ENCODE data around the gene DRICH1.
A peak's percentile ranks its signal among the peaks of the same experiment; 100 is the strongest.
"Not testable (repeated sequence)": the region's sequence is repeated elsewhere in the genome, so short reads cannot be mapped to it uniquely, and the experiment has no call there.

The DRICH1 gene

DNA sequence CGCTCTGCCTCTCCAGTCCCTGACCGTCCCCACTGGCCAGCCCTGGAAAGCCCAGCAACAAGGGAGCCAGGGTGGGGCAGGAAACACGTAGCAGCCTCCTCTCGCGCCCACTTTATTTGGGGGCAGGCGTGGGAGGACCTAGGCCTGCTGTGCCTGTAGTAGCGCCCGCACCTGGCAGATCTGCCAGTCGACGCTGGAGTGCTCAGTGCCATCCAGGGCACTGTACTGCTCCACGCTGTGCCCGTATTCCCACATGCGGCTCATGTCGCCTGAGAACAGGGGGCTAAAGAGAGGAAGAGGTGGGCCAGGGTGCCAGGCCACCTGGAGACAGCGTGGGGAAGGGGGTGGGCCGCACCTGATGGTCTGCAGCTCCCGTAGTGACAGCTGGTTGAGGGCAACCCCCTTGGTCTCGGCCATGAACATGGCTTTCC is 17.0 kb upstream of the DRICH1 start:
- no peak for DNase-seq

DNA sequence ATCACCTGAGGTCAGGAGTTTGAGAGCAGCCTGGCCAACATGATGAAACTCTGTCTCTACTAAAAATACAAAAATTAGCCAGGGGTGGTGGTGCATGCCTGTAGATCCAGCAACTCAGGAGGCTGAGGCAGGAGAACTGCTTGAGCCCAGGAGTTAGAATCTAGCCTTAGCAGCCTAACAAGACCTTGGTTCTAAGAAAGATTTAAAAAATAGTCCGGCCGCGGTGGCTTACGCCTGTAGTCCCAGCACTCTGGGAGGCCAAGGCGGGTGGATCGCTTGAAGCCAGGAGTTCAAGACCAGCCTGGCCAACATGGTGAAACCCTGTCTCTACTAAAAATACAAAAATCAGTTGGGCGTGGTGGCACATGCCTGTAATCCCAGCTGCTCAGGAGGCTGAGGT is 14.4 kb upstream of the DRICH1 start:
- DNase-seq = not testable (repeated sequence)

DNA sequence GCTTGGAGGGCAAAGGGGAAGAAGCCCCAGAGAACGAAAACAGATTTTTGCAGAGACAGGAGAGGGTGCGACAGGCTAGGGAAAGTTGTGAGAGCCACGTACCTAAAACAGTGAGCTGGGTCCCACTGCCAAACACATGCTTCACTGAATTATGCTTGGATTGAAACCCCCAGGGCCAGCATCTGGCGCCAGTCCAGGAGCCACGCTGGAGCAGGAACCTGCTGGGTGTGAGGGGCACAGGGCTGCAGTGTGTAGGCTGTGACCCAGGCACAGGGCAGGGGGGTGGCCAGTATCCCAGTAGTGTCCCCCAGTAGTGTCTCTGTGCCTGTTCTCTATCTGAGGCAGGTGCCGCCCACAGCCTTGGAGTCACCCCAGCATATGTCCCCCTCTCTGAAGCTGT is 8.1 kb upstream of the DRICH1 start:
- not testable (repeated sequence) for DNase-seq

DNA sequence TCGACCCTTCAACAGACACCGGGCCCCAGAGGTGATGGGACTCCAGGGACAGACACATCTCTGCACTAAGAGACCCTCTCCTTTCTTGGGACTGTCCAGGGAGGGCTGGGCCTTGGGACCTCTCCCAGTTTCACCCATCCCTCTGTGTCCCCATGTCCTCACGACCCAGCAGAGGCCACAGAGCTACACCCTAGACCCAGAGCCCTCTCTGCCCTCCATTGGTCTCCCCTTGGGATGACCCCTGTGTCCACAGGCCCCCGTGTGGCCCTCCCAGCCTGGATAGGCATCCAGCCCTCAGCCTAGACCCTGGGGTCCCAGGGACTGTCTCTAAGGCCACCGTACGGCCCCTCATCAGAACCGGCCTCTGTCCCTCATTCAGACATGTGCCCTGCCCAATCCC is 7.5 kb upstream of the DRICH1 start:
- no peak for DNase-seq

DNA sequence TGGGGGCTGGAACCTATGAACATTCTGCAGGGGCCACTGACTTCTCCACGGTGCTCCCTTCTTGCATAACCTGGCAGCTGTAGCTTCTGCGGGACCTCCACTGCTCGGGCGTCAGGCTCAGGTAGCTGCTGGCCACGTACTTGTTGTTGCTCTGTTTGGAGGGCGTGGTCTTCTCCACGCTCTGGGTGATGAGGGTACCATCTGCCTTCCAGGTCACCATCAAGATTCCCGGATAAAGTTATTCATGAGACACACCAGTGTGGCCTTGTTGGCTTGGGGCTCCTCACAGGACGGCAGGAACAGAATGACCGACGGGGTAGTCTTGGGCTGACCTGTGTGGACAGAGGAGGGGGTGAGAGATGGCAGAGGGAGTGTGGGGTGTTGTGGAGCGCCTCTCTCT is 6.5 kb upstream of the DRICH1 start:
- no peak for DNase-seq

DNA sequence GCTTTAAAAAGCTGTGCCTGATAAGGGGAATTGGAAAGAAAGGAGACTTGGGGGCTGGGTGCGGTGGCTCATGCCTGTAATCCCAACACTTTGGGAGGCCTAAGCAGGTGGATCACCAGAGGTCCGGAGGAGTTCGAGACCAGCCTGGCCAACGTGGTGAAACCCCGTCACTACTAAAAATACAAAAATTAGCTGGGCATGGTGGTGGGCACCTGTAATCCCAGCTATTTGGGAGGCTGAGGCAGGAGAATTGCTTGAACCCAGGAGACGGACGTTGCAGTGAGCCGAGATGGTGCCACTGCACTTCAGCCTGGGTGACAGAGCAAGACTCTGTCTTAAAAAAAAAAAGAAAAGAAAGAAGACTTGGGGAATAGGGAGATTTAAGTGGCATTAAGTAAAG is 3.2 kb upstream of the DRICH1 start:
- not testable (repeated sequence) for DNase-seq

DNA sequence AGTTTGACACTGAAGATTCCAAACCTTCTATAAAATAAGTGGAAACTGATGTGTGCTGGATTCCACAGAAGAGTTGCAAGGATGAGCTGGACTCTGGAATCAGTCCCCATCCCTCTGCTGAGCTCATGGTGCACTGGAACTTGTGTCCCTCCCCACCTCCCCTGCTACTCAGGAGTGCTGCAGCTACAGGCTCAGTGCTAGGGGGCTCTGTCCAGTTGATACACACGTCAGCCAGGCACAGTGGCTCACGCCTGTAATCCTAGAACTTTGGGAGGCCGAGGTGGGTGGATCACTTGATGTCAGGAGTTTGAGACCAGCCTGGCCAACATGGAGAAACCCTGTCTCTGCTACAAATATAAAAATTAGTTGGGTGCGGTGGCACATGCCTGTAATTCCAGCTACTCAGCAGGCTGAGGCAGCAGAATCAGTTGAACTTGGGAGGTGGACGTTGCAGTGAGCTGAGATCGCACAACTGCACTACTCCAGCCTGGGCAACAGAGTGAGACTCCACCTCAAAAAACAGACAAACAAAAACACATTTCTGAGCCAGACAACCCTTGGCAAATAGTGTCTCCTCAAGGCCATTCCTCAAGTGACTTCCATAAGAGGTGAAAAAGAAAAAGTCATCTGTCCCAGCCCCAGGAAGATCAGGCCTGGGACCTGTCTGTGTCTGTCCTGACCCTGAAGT is 3.9 kb downstream of the DRICH1 start:
- not testable (repeated sequence) for DNase-seq

DNA sequence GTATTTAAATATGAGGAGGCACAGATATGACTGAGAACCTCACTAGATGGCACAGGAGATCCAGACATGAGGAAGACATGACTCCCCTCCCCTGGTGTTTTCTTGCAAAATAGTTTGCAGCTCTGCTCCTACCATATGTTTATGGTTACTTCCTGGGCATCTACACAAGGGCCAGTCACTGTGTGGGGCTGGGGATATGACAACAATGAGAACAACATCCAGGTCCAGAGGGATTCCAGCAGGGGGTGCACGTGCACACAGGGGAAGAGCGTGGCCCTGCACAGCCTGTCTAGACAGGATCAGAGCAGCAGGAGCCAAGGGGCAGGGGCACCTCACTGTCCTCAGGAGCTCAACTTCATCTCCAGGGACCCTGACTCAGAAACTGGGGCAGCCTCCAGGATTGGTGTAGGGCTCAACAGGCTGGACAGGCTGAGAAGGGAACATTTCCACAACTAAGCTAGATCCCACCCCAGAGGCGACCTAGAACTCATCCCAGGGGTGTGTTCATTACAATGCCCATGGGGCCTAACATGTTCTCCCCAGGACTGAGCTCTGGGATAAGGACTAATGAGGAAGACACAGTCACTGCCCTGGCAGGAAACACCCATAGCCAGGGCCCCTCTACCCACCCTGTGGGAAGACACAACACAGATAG is 4.6 kb downstream of the DRICH1 start:
- DNase-seq = peak; percentile 74

DNA sequence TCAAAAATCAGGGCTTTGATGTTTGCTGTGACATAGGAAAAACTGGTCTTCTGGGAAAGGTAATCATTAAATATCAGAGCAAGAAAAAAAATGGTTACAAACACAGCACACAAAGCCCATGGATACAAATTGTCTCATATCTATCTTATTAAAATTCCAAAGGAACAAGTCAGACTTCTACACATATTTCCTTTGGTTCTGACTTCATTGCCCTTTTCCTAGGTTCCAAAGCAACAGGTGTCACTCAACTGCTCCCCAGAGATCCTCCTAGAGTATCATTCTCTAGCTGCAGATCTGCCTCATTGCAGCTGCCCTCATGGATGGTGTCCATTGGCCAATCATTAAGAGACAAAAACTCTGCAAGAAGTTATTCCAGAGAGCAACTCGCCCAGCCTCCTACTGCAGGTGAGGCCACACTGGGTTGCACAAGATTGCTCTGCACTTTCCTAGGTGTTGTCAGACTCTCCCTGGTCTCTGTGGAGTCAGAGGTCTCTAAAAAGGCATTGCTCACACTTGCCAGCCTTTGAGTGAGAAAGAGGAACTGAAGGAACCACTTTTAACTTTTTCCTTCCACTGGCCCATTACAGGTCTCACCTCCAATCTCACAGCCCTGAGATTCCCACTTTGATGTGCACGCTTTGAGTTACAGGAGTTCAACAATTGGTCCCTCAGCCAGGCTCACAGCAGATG is 5.7 kb downstream of the DRICH1 start:
- no peak for DNase-seq

DNA sequence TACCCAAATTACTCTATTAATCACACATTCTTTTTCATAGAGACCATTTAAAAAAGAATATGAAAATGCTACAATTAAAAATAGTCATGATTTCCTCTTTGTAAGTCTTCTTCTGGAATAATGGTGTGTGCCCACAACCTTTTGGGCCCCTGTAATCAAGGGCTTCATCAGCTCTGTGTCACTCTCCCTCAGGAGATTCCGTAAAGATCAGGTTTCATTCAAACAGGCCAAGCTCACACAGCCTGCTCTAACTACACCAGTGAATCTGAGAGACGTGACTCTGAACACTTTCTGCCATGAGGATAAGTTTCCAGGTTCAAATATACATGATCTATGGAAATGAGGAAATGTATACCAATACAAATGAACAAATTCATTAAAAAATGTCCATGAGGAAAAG is 9.5 kb downstream of the DRICH1 start:
- DNase-seq = no peak

DNA sequence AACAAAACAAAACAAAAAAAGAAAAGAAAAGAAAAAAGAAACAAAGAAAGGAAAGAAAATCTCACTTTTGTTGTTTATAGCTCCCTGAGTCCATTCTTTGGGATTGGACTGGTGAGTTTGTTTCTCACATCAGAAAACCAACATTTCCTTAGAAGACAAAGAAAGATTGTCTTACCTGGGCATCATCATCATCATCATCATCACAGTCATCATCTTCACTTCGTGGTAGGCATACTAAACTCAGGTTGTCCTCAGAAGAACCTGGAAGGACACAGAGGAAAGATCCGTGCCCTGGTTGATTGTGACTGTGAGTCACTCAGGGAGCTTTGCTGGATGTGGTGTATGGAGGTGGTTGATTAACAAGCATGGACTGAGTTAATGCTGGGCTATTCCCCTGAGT is 10.2 kb downstream of the DRICH1 start:
- not testable (repeated sequence) for DNase-seq

DNA sequence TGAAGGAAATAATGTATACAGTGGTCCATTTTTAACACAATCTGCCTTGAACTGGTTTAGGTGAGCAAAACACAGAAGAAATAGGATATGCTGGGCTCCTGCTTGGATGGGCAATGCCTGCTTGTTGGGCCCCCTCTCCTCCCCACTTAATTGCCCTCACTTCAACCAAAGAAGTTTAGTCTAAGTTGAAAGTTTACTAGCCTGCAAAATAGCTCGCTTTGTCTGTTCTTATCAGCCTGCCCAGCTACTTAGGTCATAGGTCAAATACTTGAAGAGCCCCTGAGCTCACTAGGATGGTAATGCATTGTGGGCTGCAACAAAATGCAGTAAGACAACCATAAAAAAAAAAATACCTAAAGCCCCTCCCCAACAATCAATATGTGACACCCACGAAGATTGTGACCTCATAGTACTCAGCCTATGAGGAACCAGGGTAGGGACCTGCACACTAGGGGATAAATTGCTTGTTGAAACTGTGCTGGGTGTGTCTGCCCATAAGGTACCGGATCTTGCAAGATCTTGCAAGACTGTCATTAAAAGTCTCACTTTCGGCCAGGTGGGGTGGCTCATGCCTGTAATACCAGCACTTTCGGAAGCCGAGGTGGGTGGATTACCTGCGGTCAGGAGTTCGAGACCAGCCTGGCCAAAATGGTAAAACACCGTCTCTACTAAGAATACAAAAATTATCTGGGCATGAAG is 10.9 kb downstream of the DRICH1 start:
- no peak for DNase-seq

DNA sequence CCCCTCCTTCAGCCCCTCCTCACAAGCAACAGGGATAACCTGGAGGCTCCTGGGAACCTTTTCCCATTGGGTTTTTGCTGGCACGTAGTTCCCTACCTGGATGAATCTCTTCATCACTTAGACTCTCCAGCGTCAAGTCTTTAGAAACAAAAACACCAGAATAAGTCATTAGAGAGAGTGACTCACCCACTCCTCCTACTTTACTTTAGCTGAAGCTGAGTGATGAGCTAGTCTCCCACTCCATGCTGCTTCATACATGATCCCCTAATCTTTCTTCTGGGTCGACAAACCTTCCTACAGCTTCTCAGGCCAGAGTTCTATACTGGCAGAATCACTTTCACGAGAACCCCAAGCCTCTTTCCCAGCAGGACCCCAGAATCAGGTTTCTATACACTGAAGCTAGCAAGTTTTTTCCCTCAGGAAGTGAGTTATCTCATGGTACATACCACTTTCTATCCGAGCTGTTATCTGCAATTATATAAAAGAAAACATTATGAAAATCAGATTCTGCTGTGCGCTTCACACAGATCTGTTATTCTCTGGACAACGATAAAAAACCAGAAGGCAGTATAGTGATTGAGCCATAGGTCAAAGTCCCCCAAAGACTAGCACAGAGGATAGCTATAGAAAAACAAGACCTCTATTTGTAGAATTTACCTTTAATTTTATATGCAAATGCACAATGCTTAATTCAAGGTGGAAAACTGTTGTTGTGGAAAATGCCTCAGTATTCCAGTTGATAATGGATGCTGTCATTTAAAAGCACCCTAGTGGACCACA is 18.7 kb downstream of the DRICH1 start:
- no peak for DNase-seq

DNA sequence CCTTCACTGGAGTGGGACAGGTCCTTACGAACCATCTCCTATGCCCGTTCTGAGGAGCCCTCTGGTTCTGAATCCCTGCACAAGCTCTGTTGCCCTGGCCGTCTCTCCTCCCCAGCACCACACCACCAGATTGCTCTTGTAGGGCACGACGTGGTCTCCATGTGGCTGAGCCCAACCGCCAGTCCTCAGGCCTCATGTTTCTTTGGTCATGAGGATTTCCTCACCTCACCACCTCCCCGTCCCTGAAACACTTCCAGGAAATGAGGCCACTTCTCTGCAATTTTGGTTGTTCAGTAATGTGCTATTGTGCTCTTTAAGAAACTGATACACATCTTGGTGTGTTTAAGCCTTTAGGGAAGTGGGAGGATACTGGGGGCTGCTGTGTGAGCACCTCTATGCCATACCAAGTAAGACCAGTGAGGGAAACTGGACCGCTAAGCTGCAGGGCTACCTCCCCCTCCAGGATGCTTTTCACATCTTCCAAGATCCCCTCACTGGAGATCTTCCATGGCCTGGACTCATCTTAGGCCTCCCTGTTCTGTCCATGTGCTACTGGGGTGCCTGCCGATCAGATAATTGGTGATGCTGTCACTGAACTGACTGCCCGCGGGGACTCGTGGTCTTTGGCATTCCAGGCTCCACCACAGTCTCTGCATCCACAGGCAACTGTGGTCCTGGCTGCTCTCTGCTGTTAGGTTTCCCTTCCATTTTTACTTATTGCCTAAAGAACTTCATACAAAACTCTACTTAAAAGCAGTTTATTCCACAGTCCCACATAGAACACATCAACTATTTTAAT is 21.9 kb downstream of the DRICH1 start:
- DNase-seq = no peak

DNA sequence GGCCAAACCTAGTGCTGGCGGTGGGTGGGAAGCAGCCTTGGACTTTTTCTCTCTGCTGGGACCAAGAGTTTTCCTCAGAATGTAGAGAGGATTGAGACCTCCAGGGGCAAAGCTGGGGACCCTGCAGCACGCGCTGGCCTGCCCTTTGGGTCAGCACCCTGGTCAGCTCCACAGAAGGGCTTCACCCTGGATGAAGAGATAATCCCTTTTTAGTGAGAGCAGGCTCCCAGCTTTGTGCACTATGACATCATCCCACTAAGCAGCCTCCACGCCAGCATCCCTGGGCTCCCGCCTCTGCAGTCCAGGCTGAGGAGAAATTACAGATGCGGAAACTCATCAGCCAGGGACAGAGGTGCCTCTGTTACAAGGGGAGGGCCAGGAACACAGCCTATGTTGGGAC is 23.5 kb downstream of the DRICH1 start:
- DNase-seq = no peak

DNA sequence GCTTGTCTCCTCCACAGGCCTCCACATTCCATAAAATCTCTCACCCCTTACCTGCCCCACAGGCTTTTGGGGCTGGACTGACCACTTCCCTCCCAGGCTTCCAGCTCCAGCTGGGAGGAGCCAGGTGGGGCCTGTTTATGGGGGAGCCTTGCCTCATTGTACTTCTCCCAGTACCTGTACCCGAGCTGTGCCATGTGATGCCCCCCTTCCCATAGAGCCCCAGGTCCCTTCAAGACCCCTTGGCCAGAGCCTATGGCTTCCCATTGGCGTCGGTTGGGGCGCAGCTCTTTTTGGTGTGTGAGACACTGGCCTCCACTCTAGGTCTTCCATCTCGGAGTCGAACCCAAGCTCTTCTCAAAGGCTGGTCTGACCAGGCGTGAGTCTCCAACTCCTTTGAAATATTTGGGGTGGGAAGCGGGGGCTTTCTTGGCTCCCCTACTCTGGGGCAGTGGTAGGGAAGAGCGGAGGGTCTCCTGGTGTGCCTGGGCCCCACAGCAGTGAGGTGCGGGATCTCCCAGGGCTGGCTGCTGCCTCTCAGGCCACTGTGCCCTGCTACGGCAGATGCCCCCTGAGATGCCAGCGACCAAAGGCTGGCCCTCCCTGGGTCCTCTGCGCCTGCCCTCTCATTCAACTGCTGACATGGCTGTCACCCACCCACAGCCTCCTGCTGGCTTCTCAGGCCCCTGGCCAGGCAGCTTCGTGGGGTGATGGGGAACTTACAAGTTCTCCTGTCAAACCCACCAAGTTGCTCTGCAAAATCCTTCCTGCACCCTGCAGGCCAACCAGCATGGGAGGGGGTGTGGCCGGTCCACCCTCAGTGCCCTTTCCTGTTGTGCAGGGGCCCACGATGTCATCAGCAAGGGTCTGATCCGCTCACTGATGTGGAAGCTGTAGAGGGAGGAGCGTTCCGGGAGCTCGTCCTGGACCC is 25.7 kb downstream of the DRICH1 start:
- no peak for DNase-seq

DNA sequence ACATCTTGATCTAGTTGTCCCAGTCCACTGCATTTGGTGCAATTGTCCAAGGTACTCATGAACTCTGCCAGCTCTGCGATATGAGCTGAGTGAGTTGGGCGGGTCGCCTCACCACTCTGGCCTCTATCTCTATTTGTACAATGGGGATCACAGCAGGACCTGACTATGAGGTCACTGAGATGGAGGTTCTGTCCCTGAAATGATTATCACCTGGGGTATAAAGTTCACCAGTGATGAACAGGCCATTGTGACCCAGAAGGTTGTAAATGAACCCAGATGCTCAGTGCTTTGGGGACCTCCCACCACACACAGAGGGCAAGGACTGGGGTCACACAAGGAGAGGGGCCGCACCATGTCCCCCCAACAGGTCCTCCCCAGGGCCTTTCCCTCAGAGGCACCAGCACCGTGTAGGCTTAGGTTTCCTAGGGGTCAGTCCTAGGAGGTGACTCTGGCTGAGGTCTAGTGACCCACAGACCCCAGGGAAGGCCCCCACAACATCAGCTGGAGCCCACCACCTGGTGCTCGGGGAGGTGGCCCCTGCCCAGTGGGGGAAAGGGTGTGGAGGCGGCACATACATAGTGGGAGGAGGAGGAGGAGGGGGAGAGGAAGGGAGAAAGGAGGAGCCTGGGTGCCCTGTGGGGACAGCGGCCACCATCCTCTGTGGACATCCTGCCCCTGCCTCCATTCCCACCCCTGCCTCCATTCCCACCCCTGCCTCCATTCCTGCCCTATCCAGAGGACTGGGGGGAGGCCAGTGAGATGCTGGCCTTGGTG is 27.0 kb downstream of the DRICH1 start:
- DNase-seq = no peak

DNA sequence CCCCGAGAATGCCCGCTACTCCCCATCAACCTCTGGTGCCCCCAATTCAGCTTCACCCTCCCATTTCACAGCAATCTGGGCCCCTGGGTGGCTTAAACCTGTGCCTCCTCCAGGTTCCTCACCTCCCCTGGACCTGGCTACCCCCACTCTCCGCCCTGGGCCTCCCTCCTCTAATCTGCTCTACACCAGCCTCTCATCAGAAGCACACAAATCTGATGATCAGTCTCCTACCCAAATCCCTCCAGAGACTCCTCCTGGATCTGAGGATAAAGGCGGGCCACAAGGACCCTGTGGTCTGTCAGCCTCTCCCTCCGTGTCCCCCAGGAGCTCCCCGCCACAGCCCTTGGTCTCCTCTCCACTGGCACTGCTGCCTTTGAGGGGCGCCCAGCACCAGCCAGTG is 28.9 kb downstream of the DRICH1 start:
- DNase-seq = no peak

DNA sequence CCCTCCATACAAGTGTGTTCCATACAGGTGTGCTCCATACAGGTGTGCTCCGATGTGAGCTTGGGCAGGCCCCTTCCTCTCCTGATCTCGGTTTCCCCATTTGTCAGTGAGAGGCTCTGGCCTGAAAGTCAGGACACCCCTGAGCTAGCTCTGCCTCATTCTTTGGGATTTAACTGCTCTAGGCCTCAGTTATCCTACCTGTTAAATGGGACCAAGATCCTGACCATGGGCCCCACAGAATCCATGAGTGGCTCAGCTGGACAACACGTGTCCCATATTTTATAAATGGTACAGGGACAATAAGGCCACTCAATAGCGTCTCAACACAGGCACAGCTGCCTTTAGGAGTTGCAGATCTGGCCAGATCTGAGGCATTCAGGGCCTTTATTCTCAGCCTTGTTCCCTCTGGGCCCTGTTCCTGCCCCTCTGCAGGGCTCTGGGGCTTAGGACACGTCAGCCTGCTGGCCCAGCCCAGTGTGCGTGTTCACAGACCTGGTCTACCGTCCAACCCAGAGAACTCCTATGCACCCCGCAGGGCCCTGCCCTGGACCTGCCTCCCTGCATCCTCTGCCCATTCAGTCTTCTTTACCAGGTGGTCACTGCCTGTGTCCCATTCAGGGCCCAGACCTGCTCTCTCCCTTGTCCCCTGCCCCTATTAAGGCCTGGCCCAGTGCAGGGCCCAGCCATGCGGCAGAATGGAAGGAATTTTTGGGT is 33.2 kb downstream of the DRICH1 start:
- no peak for DNase-seq
